GM23248 (cell line): ENCODE data around the gene VAV2. TPM values are rescaled to one million over a fixed set of nuclear protein-coding genes. Genes with fewer than 3 reads are reported as not detected.

Source experiments
- DNase-seq: peaks from one replicate; pipeline ENCODE4 v3.0.0-alpha.2; 2015
- H2AFZ ChIP-seq: fragments of 200-600 bp; sonication (generic); 2 replicates; pipeline ENCODE4 v1.6.1; 2016; ENCODE audit warnings: antibody characterized with exemption
- H3F3A ChIP-seq: fragments of 200-600 bp; sonication (generic); 2 replicates; pipeline ENCODE4 v1.6.1; 2016; ENCODE audit warnings: mild to moderate bottlenecking, antibody characterized with exemption, mixed run types; ENCODE audit not compliant: insufficient read depth
- H3K27ac ChIP-seq: fragments of 200-600 bp; sonication (generic); 2 replicates; pipeline ENCODE4 v1.5.1; 2016; ENCODE audit warnings: mild to moderate bottlenecking
- H3K27me3 ChIP-seq: fragments of 200-600 bp; sonication (generic); replicated peaks from 2 replicates; pipeline ENCODE4 v1.6.1; 2016; ENCODE audit warnings: mild to moderate bottlenecking; ENCODE audit not compliant: insufficient read depth
- H3K36me3 ChIP-seq: fragments of 200-600 bp; sonication (generic); 2 replicates; pipeline ENCODE4 v1.6.1; 2016; ENCODE audit warnings: low read depth, mild to moderate bottlenecking
- H3K4me1 ChIP-seq: fragments of 200-600 bp; sonication (generic); 2 replicates; pipeline ENCODE4 v1.6.1; 2016; ENCODE audit warnings: mild to moderate bottlenecking; ENCODE audit not compliant: insufficient read depth
- H3K4me2 ChIP-seq: fragments of 200-600 bp; sonication (generic); one replicate; pipeline ENCODE4 v1.6.1; 2016; ENCODE audit warnings: mild to moderate bottlenecking; ENCODE audit not compliant: unreplicated experiment
- H3K4me3 ChIP-seq: fragments of 200-600 bp; sonication (generic); 2 replicates; pipeline ENCODE4 v1.5.1; 2016; ENCODE audit warnings: mild to moderate bottlenecking
- H3K79me2 ChIP-seq: fragments of 200-600 bp; sonication (generic); 2 replicates; pipeline ENCODE4 v1.6.1; 2016; ENCODE audit warnings: mild to moderate bottlenecking; ENCODE audit not compliant: insufficient read depth
- H3K9ac ChIP-seq: fragments of 200-600 bp; sonication (generic); 2 replicates; pipeline ENCODE4 v1.6.1; 2016; ENCODE audit warnings: mild to moderate bottlenecking
- H3K9me2 ChIP-seq: fragments of 200-600 bp; sonication (generic); 2 replicates; pipeline ENCODE4 v1.6.1; 2016; ENCODE audit warnings: mixed run types, mild to moderate bottlenecking, moderate library complexity; ENCODE audit not compliant: insufficient read depth
- H3K9me3 ChIP-seq: fragments of 200-600 bp; sonication (generic); one replicate; pipeline ENCODE4 v1.6.1; 2017; ENCODE audit warnings: low read depth
- H4K20me1 ChIP-seq: fragments of 200-600 bp; sonication (generic); 2 replicates; pipeline ENCODE4 v1.6.0; 2016; ENCODE audit not compliant: insufficient read depth
- EZH2 ChIP-seq: fragments of 200-600 bp; sonication (generic); IDR thresholded peaks from 2 replicates; pipeline ENCODE4 v1.6.1; 2018; ENCODE audit warnings: antibody characterized with exemption, mild to moderate bottlenecking; ENCODE audit not compliant: insufficient read depth, poor library complexity, severe bottlenecking
- EZH2phosphoT487 ChIP-seq: fragments of 200-600 bp; sonication (generic); IDR thresholded peaks from 2 replicates; pipeline ENCODE4 v1.6.1; 2018; ENCODE audit warnings: antibody characterized with exemption, moderate library complexity, mild to moderate bottlenecking, low read depth; ENCODE audit not compliant: insufficient read depth
- WGBS, 2 experiments: methylation state at CpG; one replicate each; pipeline ENCODE4 v1.1.6; 2015 to 2017; ENCODE audit warnings: low lambda C conversion rate in 2 of 2, low coverage in 1 of 2; ENCODE audit errors: missing lambda C conversion rate in 2 of 2; 5-methylcytosine and 5-hydroxymethylcytosine counted together
- in situ Hi-C: fragments of 300-500 bp; cut with MboI; formaldehyde crosslinking; loops from 2 replicates; pipeline ENCODE4 v1.15.0; 2020
- polyA plus RNA-seq: library from polyadenylated mRNA; unstranded; fragments of >200 nt; fragmentation: Nextera tagmentation; extraction: Ambion mirVana; gene quantifications from 2 replicates; pipeline ENCODE4 v1.2.1, GENCODE V29; 2016
- total RNA-seq: library from RNA; depleted of rRNA; stranded (reverse); fragments of >200 nt; shearing (Covaris generic); gene quantifications from 2 replicates; pipeline ENCODE4 v1.2.3, GENCODE V29; 2014

The VAV2 gene
- total and polyA plus RNA-seq, 2 experiments from 2014 or later = 6.7 to 9.0 TPM

GRCh38 chr9:133895335-133895734 lies 96.8 kb downstream of the VAV2 start:
- no peak overlapping the region for H3K27ac ChIP-seq
- no peak overlapping the region for H3K9ac ChIP-seq
- peaks cover 6% of the 10 kb centered on the region; the same call in 1 of the 2 replicates for H3K79me2 ChIP-seq
- H4K20me1 ChIP-seq = no peaks in the 10 kb centered on the region
- no peaks in the 10 kb centered on the region for H3K36me3 ChIP-seq
- H3K9me2 ChIP-seq = no peaks in the 10 kb centered on the region
- no peaks in the 10 kb centered on the region for H3F3A ChIP-seq
- TF ChIP-seq EZH2phosphoT487 (no peak), EZH2 (no peak)
- in situ Hi-C loops = no loop called here
- H3K27me3 ChIP-seq = no peaks in the 10 kb centered on the region
- 85% methylated on average over 11 of the region's 11 CpGs for WGBS, 2 experiments
- H3K4me3 ChIP-seq = no peak overlapping the region
- DNase-seq = no peak
- H3K9me3 ChIP-seq = no peaks in the 10 kb centered on the region
- peaks cover 8% of the 10 kb centered on the region; the same call in 1 of the 2 replicates for H3K4me1 ChIP-seq
- no peak overlapping the region for H3K4me2 ChIP-seq
- H2AFZ ChIP-seq = no peak overlapping the region

DNA sequence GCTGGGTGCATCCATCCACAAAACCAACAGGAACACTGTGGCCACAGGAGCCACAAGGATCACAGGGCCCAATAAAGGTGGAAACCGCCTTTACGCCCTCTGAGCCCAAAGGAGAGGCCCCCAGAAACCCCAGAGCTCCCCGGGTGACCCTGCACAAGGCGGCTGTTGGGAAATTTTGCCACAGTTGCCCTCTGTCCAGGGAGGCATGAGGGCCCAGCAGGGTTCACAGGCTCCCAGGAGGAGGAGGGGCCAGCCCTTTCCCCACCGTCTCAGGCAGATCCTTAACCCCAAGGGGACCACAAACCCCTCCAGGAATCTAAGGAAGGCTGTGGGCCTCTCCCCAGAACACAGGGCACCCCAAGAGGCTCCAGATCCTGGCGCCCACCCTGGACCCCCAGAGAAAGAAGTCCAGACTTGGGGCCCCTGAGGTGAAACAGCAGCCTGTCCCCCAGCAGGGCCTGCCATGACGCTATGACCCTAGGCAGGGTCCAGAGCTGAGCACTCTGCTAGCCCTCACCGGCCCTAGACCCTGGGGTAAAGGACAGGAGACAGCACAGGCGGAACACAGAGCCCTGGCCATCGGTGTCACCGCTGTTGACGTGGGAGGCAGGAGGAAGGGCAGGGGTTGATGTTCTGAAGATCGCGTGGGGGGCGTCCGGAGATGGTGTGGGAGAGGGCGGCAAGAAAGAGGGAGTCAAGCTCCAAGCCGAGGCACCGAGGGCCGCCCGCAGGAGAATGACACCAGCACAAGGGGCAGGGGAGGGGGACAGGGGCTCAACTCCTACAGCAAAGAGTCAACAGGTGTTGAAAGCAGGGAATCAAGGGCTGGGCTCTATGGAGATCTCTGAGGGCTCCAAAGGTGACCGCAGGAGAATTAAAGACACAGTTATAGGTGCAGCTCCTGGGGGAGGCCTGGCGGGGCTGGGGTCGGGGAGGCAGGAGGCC lies 97.5 kb downstream of the VAV2 start:
- no peak for TF ChIP-seq EZH2
- TF ChIP-seq EZH2phosphoT487 = no peak
- in situ Hi-C loops = no loop called here
- WGBS, 2 experiments = 92 to 94% methylated on average over 24 of the region's 24 CpGs
- Histone ChIP-seq H3K9me2 (no peaks in the 10 kb centered on the region), H3K4me3 (no peak overlapping the region), H4K20me1 (no peaks in the 10 kb centered on the region), H3K79me2 (peaks cover 6% of the 10 kb centered on the region; the same call in 1 of the 2 replicates), H3K4me1 (peaks cover 8% of the 10 kb centered on the region; the same call in 1 of the 2 replicates), H2AFZ (no peak overlapping the region), H3K27ac (no peak overlapping the region), H3F3A (no peaks in the 10 kb centered on the region), H3K9ac (no peak overlapping the region), H3K36me3 (no peaks in the 10 kb centered on the region), H3K27me3 (no peaks in the 10 kb centered on the region), H3K4me2 (no peak overlapping the region), H3K9me3 (no peaks in the 10 kb centered on the region)
- no peak for DNase-seq

DNA sequence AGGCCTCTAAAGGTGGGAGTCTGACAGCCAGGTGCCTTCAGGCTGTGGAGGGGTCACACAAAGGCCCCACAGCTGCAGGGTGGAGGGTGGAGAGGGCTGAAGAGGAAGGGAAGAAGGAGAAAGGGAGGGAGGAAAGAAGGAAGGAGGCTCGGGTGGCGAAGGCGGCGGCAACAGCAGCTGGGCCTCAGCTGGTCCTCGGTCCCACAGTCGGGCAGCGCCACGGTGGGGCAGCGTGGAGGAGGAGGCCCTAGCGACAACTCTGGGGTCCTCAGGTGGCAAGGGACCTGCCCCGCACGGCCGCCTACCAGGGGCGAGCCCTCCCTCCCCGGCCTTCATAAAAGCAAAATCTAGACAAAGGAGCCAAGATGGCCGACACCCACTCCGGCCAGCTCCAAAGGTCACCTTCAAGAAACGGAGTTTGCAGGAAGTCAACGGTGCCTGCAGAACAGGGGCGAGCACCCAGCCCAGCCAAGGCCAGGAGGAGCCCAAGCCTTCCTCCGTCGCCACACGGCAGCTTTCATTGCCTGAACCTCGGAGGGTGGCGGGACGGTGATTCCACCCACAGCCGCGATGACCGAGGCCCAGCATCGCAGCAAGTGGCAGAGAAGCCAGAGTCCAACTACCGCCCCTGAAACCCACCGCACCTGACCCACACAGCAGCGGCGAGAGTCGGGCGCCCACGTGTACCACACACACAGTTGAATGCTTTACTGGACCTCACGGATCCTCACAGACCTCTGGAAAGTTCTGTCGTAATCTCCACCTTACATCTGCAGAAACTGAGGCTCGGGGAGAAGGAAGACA lies 98.7 kb downstream of the VAV2 start:
- no peak for TF ChIP-seq EZH2phosphoT487
- TF ChIP-seq EZH2 = no peak
- Histone ChIP-seq H3K9ac (no peak overlapping the region), H3K27me3 (no peaks in the 10 kb centered on the region), H3K79me2 (no peaks in the 10 kb centered on the region), H3K4me1 (peaks cover 8% of the 10 kb centered on the region; the same call in 1 of the 2 replicates), H3K4me3 (no peak overlapping the region), H4K20me1 (no peaks in the 10 kb centered on the region), H3K27ac (no peak overlapping the region), H3K36me3 (no peaks in the 10 kb centered on the region), H3K9me2 (no peaks in the 10 kb centered on the region), H3K9me3 (no peaks in the 10 kb centered on the region), H3F3A (no peaks in the 10 kb centered on the region), H2AFZ (no peak overlapping the region), H3K4me2 (no peak overlapping the region)
- DNase-seq = no peak
- 93 to 96% methylated on average over 35 to 40 of the region's 40 CpGs for WGBS, 2 experiments
- in situ Hi-C loops = no loop called here

- Histone ChIP-seq H3K36me3 (no peaks in the 10 kb centered on the region), H3K4me1 (peaks cover under 1% of the 10 kb centered on the region; the same call in 1 of the 2 replicates), H2AFZ (no peak overlapping the region), H3K9ac (no peak overlapping the region), H3K9me2 (no peaks in the 10 kb centered on the region), H3K4me3 (no peak overlapping the region), H3K27me3 (no peaks in the 10 kb centered on the region), H3K4me2 (no peak overlapping the region), H3K9me3 (no peaks in the 10 kb centered on the region), H3F3A (no peaks in the 10 kb centered on the region), H3K27ac (no peak overlapping the region), H4K20me1 (no peaks in the 10 kb centered on the region), H3K79me2 (no peaks in the 10 kb centered on the region)
- TF ChIP-seq EZH2 = no peak
- no peak for TF ChIP-seq EZH2phosphoT487
- no peak for DNase-seq
- in situ Hi-C loops = no loop called here
- WGBS, 2 experiments = 86 to 87% methylated on average over 17 of the region's 17 CpGs
Measured at GRCh38 chr9:133892193-133892920, 99.8 kb downstream of the VAV2 start.
